ENCODE measurements around the gene PIEZO1.

The PIEZO1 gene

DNA sequence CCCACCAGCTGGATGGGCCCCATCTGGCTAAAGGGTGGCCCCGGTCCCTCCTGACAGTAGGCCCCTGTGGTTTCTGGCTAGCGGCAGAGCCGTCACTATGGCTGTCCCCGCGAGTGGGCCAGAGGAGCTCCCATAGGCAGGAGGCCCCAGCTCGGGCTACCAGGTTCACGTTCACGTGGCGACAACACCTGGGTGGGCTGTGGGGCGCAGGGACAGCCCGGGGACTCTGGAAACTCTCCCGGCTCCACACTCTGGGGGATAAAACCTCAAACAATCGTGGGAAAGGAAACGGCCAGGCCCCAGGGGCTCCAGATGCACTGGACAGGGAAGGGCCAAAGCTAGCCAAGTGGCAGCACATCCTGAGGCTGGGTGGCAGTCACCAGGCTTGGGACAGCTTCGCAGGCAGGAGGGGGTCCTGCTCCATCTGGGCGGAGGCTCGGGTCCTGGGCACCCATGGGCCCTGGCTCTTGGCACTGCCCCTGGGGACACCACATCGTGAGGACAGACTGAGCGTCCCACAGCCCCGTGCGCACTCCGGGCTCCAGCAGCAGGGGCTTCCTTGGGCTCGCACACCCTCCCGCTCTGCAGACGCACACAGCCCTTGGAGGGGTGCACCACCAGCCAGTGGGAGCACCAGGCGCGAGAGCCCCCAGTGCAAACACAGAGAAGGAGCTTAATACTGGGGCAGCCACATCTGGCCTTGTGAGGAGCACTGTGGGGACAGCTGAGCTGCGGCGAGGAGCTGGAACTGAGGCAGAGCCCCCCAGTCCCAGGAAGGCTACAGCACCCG is 83.2 kb downstream of the PIEZO1 start:
- TF ChIP-seq GATA2 (IDR thresholded peaks at IDR 0.05; ENCODE audit: low read depth, low read length) (no peak), GATA3 (IDR thresholded peaks at IDR 0.05; ENCODE audit: low read depth, low read length) (no peak)

- no peak for TF ChIP-seq GATA2 (IDR thresholded peaks at IDR 0.05; ENCODE audit: low read depth, low read length)
These were observed 84.2 kb downstream of the PIEZO1 start for GRCh38 chr16:88700636-88701482.

GRCh38 chr16:88700322-88700635 is 84.7 kb downstream of the PIEZO1 start:
- TF ChIP-seq GATA3 (IDR thresholded peaks at IDR 0.05; ENCODE audit: low read depth, low read length) (no peak), GATA2 (IDR thresholded peaks at IDR 0.05; ENCODE audit: low read depth, low read length) (no peak)

GRCh38 chr16:88699180-88699579 is 85.8 kb downstream of the PIEZO1 start:
- no peak for TF ChIP-seq GATA3 (IDR thresholded peaks at IDR 0.05; ENCODE audit: low read depth, low read length)
- TF ChIP-seq GATA2 (IDR thresholded peaks at IDR 0.05; ENCODE audit: low read depth, low read length): no peak

- TF ChIP-seq GATA2 (IDR thresholded peaks at IDR 0.05; ENCODE audit: low read depth, low read length) (no peak), GATA3 (IDR thresholded peaks at IDR 0.05; ENCODE audit: low read depth, low read length) (no peak)
These were observed 86.4 kb downstream of the PIEZO1 start for GRCh38 chr16:88698646-88699045.

DNA sequence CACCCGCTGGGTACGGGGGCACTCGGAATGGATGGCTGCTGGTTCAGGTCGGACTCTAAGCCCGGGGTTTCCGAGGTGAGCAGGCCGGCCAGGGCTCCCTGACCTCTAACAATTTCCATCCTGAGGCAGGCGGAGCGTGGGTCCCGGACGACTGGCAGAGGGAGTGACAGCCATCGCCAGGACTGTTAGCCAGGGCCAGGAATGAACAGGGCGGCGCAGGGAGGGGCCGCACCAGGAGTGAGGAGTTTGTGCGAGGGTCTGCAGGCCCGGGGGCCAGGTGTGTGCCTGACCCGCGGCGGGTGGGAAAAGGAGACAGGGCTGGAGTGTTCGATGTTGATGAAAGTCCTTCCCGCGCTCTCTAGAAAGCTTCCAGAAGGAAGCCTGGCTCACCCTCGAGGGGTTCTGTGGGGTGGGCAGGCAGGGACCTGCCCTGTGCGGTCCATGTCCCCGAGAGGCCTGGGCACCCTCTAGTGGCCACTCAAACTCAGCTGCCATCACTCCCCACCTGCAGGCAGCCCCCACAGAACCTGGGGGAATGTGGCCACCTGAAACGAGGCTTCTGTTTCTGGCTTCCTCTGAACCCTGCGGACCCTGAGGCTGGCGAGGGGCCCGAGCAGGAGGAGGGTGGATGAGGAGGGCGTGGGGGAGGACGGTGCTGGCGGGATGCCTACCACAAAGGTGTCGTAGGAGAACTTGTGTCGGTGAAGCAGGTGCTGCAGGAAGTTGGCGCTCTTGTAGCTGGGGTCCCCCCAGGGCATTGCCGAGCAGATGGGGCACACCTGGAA is 87.0 kb downstream of the PIEZO1 start:
- TF ChIP-seq GATA3 (IDR thresholded peaks at IDR 0.05; ENCODE audit: low read depth, low read length): no peak
- no peak for TF ChIP-seq GATA2 (IDR thresholded peaks at IDR 0.05; ENCODE audit: low read depth, low read length)

DNA sequence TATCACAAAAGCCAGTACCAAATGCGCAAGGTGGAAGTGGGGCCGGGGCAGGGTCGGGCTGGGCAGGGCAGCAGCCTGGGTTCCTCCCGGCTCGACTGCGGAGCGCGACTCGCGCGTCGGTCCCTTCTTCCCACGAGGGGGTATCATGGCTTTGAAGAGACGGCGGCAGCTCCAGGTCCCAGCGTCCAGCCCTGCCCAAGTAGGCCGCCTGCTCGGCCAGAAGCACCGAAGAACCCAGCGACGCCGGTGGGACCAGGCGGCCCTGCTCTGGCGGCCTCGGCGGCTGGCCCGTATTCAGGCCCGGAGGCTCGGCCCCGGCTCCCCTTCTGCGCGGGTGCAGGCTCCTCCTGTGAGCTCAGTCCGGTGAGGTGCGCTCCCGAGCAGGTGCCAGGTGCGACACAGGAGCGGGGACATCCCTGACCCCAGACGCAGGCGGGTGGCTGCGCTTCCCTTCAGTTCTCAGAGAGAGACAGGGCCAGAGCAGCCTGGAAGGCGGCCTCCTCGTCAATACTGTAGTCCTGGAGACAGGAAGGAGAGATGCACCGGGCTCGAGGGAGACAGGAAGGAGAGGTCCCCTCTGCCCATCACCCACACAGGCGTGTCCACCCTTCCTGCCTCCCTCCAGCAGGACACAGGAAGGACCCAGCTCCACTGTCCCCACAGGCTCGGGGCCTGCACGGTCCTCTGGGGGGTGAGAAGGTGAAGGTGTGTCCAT is 87.7 kb downstream of the PIEZO1 start:
- TF ChIP-seq GATA2 (IDR thresholded peaks at IDR 0.05; ENCODE audit: low read depth, low read length) (no peak), GATA3 (IDR thresholded peaks at IDR 0.05; ENCODE audit: low read depth, low read length) (no peak)

GRCh38 chr16:88696441-88696840 is 88.6 kb downstream of the PIEZO1 start:
- TF ChIP-seq GATA3 (IDR thresholded peaks at IDR 0.05; ENCODE audit: low read depth, low read length): no peak
- no peak for TF ChIP-seq GATA2 (IDR thresholded peaks at IDR 0.05; ENCODE audit: low read depth, low read length)

DNA sequence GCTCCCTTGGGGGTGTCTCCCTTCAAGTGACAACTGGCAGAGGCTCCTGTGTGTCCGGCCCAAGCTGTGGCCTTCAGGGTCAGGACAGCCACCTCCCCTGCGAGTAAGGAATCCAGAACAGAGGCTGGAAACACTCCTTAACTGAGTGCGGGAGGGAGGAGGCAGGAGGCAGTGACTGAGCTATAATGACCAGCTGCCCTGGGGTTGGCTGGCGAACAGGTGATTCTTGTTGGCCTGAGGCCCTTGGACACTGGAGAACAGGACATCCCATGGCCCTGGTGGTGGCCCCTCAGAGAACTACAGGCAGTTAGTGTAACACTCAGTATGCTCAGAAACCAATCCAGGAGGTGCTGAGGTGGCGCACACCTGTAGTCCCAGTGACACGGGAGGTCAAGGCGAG is 89.3 kb downstream of the PIEZO1 start:
- no peak for TF ChIP-seq GATA3 (IDR thresholded peaks at IDR 0.05; ENCODE audit: low read depth, low read length)
- no peak for TF ChIP-seq GATA2 (IDR thresholded peaks at IDR 0.05; ENCODE audit: low read depth, low read length)

DNA sequence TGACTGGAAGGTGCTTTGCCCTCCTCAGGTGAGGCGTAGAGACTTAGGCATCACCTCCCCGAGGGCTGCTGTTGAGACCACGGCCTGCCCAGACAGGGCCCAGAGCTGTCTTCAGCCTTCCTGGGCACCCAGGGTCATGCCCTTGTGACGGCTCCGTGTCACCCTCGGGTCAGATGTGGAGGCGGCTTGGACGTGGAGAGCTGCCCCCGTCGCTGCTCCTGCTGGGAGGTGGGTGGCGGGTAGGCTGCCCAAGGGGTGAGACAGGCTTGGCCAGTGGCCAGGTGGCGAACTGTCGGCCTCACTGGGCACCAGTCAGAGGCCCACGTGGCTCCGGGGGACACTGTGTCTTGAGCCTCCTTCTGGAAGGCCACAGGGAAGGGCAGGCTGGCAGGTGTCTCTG is 89.8 kb downstream of the PIEZO1 start:
- TF ChIP-seq GATA2 (IDR thresholded peaks at IDR 0.05; ENCODE audit: low read depth, low read length) (no peak), GATA3 (IDR thresholded peaks at IDR 0.05; ENCODE audit: low read depth, low read length) (no peak)

GRCh38 chr16:88694221-88695087 is 90.6 kb downstream of the PIEZO1 start:
- TF ChIP-seq GATA3 (IDR thresholded peaks at IDR 0.05; ENCODE audit: low read depth, low read length) (no peak), GATA2 (IDR thresholded peaks at IDR 0.05; ENCODE audit: low read depth, low read length) (no peak)

GRCh38 chr16:88693420-88694177 is 91.4 kb downstream of the PIEZO1 start:
- no peak for TF ChIP-seq GATA2 (IDR thresholded peaks at IDR 0.05; ENCODE audit: low read depth, low read length)
- no peak for TF ChIP-seq GATA3 (IDR thresholded peaks at IDR 0.05; ENCODE audit: low read depth, low read length)
